GM08714 (cell line): ENCODE measurements around the gene ADCK1.

Experiments used
- H3K4me3 ChIP-seq: fragments of 200-500 bp; sonication (Bioruptor generic); 2 replicates; pipeline ENCODE4 v1.5.1; 2014; ENCODE audit warnings: mild to moderate bottlenecking, low read length, inconsistent platforms
- ZNF274 ChIP-seq: IDR thresholded peaks from 2 replicates; pipeline ENCODE4 v1.6.1; 2012; ENCODE audit warnings: mild to moderate bottlenecking, low read depth, low read length

ADCK1 gene

GRCh38 chr14:77838831-77839511 is 39.1 kb downstream of the ADCK1 start:
- no peak overlapping the region for H3K4me3 ChIP-seq

GRCh38 chr14:77843195-77843594 is 43.3 kb downstream of the ADCK1 start:
- no peak overlapping the region for H3K4me3 ChIP-seq
- TF ChIP-seq ZNF274 = no peak

More at GRCh38 chr14:77838831-77839511, 39.1 kb downstream of the ADCK1 start:
- no peak for TF ChIP-seq ZNF274

DNA sequence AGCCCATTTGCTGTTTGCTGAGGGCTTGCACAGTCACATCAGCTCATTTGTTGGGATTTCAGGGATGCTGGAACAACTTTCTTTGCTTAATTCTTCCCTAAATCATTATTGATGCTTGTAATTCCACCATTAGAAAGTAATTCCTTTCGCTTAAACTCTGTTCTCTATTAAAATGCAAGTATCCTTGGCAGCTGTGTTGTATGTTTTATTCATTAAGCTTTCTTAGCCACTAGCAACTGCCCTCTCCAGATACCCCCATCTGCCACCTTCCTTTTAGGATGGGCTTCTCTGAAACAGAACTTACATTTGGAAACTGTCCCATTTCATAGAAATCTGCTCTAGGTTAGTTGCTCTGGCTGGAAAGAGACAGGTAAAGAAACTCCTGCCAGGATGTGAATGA is 43.7 kb downstream of the ADCK1 start:
- H3K4me3 ChIP-seq = no peak overlapping the region
- TF ChIP-seq ZNF274 = no peak

GRCh38 chr14:77844802-77845201 is 44.9 kb downstream of the ADCK1 start:
- no peak overlapping the region for H3K4me3 ChIP-seq
- TF ChIP-seq ZNF274 = no peak

- TF ChIP-seq ZNF274 = no peak
- H3K4me3 ChIP-seq = no peak overlapping the region
These were observed 48.1 kb downstream of the ADCK1 start for GRCh38 chr14:77848031-77848430.

DNA sequence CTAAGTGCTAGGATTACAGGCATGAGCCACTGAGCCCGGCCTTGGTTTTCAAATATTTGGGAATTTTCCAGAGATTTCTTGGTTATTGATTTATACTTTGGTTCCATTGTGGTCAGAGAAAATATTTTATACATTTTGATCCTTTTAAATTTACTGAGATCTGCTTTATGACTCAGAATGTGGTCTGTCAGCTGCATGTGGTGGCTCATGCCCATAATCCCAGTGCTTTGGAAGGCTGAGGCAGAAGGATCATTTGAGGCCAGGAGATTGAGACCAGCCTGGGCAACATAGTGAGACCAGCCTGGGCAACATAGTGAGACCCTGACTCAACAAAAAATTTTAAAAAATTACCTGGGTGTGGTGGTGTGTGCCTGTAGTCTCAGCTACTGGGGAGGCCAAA is 49.8 kb downstream of the ADCK1 start:
- no peak overlapping the region for H3K4me3 ChIP-seq

DNA sequence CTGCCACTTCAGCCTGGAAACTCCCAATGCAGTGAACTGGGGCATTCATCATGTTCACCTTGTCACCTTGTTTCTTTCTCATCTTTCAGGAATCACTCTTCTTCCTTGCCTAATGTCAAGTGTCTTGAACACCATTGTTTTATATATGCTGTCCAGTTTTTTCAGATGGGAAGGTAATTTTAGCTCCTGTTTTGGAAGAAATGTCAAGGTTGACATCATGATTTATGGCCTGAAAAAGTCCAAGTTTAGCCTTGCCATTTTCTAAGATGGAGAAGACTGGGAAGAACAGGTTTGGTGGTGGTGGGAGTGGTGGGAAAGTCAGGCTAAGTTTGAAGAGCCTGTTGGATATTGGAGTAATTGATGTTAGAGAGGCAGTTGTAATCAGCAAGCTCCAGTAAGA is 54.0 kb downstream of the ADCK1 start:
- no peak for TF ChIP-seq ZNF274
- no peak overlapping the region for H3K4me3 ChIP-seq

More for the DNA sequence above, 49.8 kb downstream of the ADCK1 start:
- no peak for TF ChIP-seq ZNF274

DNA sequence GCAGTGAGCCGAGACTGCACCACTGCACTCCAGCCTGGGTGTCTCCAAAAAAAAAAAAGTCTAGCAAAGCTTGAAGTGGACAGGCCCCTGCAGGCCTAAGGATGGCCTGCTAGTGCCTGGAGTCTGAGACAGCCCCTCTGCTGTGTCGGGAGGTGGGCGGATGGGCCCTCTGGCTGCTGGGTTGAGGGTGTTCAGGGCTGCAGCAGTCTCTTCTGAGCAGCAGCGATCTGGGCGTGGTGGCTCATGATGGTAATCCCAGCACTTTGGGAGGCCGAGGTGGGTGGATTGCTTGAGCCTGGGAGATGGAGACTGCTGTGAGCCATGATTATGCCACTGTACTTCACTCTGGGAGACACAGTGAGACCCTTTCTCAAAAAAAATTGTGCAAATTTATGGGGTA is 57.0 kb downstream of the ADCK1 start:
- TF ChIP-seq ZNF274 = no peak
- no peak overlapping the region for H3K4me3 ChIP-seq

DNA sequence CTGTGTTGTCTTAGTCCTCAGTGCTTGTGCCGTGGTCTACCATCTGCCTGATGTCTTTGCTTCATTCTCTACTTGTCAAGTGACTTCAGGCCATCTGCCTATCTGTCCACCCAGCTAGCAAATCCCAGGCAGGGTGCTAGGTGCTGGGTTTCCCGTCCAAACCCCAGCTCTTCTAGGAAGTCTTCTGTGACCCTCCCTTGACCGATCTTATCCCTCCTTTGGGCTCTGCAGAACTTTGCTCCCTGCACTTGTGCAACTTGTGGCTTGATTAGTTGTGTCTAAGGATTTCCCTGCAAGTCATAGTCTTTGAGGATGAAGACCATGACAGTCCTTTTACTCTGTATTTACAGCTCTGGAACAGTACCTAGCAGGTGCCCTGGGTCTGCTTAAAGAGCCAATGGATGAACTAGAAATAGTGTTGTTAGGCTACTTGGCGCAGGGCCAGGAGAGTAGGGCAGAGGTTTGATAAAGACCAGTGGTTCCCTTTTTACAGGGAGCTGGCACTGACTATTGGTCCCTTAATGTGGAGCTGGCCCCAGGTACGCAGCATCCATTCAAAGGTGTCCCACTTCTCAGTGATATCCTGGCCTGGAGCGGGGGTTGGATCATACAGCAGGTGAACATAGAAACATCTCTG is 60.1 kb downstream of the ADCK1 start:
- no peak for TF ChIP-seq ZNF274
- H3K4me3 ChIP-seq = no peak overlapping the region

DNA sequence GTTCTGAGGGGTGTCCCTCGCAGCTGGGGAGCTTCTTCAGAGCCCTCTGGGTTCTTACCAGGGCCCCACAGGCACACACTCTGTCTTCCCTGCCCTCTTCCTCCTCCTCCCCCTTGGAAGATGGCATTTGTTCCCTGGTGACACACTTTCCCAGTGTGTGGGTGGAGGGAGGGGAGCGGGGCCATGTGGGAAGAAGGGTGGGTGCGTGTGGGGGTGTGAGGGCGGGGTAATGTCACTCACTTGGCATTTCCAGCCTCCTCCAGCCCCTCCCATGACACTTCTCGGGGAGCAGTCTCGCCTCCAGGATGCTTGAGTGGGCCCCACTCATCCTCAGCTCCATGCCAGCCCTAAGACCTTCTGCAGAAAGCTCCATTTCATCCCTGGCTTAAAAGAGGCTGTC is 61.3 kb downstream of the ADCK1 start:
- TF ChIP-seq ZNF274 = no peak
- no peak overlapping the region for H3K4me3 ChIP-seq

GRCh38 chr14:77862154-77862786 is 62.4 kb downstream of the ADCK1 start:
- no peak overlapping the region for H3K4me3 ChIP-seq

DNA sequence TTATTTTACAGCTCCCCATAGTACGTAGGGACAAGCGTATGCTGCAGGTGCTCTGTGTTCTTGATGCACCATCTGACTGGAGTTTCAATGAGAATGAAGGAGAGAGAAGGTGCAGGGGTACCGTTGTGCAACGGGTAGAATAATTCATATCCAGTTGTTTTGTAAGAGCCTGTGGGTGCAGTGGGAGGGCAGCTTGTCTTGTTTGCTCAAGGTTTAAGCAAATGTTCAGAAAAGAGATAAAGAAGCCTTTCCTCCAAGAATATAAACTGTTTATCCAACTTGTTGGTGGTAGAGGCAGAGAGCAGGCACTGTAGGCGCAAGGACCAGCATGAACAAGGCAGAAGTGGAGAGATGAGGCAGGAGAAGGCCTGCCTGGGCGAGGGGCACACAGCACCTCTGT is 64.2 kb downstream of the ADCK1 start:
- TF ChIP-seq ZNF274 = no peak

More at GRCh38 chr14:77862154-77862786, 62.4 kb downstream of the ADCK1 start:
- TF ChIP-seq ZNF274 = no peak

GRCh38 chr14:77864580-77864979 is 64.7 kb downstream of the ADCK1 start:
- no peak overlapping the region for H3K4me3 ChIP-seq
- no peak for TF ChIP-seq ZNF274

More for the DNA sequence above, 64.2 kb downstream of the ADCK1 start:
- no peak overlapping the region for H3K4me3 ChIP-seq

DNA sequence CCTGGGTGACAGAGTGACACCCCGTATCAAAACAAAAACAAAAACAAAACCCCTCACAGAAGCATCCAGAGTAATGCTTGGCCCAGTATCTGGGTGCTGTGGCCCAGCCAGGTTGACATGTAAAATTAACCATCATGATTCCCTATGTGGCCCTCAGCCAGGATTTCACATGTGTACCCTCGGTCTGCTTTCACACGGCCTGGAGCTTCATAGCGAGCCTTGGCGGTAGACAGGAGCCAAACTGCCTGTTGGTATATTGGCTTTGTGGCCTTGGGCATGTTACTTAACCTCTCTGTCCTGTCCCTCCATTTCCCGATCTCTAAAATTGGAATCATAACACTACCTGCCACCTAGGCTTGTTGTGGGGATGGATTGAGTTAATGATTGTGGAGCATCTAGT is 65.5 kb downstream of the ADCK1 start:
- no peak for TF ChIP-seq ZNF274
- no peak overlapping the region for H3K4me3 ChIP-seq

DNA sequence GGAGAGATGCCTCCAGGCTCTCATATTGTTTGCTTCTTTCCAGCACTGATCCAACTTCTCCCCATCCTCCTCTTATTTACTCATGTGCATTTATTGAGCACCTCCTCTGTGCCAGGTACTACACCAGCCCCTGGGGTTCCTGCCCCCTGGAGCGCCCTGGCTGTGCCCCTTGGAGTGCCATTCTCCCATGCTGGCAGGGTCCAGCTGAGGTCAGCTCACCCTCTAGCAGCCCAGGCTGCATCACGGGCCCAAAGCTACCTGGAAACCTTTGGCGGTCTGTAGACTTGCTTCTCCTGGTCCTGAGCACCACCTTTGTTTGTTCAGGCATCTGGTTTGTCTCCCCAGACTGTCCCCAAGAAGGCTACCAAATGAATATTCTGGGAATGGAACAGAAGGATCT is 67.0 kb downstream of the ADCK1 start:
- no peak overlapping the region for H3K4me3 ChIP-seq
- TF ChIP-seq ZNF274 = no peak
